IPS-15b (cell line): ENCODE results near the gene CCDC71.

Source experiments
- H3K27me3 ChIP-seq: one replicate; pipeline ENCODE4 v1.6.1; 2013; ENCODE audit warnings: low read length; ENCODE audit not compliant: control insufficient read depth, insufficient read depth
- H3K36me3 ChIP-seq: one replicate; pipeline ENCODE4 v1.6.1; 2013; ENCODE audit warnings: low read length; ENCODE audit not compliant: control insufficient read depth, insufficient read depth
- H3K4me1 ChIP-seq: one replicate; pipeline ENCODE4 v1.6.1; 2013; ENCODE audit warnings: mild to moderate bottlenecking, low read length; ENCODE audit not compliant: control insufficient read depth, insufficient read depth
- H3K4me3 ChIP-seq: one replicate; pipeline ENCODE4 v1.5.1; 2013; ENCODE audit warnings: low read depth, low read length
- H3K9ac ChIP-seq: one replicate; pipeline ENCODE4 v1.6.1; 2013; ENCODE audit warnings: low read depth, mild to moderate bottlenecking, low read length
- H3K9me3 ChIP-seq: one replicate; pipeline ENCODE4 v1.6.1; 2013; ENCODE audit warnings: mild to moderate bottlenecking, low read length; ENCODE audit not compliant: control insufficient read depth, insufficient read depth

Gene CCDC71

DNA sequence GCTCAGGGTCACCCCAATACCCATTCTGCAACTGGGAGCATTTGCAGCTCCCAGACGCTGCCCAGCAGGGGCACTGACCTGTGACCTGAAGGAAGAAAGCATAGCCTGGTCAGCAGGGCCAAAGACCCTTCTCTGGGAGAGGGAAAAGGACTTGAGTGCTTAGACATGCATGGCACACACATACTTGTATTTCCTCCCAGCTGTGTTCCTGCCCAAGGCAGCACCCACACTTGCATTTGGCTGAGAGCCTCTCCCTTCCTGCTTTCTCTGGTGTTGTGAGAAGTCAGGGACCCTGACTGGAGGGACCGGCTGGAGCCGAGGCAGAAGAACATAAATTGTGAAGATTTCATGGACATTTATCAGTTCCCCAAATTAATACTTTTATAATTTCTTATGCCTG is 26.1 kb downstream of the CCDC71 start:
- Histone ChIP-seq H3K4me1 (no peaks in the 10 kb centered on the region), H3K9me3 (no peaks in the 10 kb centered on the region), H3K36me3 (no peaks in the 10 kb centered on the region), H3K27me3 (peaks cover 2% of the 10 kb centered on the region), H3K4me3 (no peak overlapping the region), H3K9ac (no peak overlapping the region)

DNA sequence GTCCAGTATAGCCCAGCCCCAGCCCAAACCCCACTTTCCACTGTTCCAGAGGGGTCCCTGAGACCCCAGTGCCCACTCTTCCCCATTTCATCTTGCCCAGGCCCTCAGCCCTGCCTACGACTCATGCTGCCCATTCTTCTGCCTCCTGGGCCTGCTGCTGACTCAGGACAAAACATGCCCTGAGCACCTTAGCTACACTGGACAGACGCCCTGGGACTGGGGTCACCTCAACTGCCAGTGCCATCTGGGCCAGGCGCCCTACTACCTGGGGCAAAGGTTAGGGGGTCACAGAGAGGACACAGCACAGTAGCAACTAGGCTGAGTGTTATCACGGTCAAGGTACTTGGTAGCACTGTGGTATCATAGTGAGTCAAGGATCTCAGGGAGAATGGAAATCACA is 30.6 kb downstream of the CCDC71 start:
- peaks cover 2% of the 10 kb centered on the region for H3K27me3 ChIP-seq
- H3K9me3 ChIP-seq = no peaks in the 10 kb centered on the region
- H3K9ac ChIP-seq = no peak overlapping the region
- H3K4me1 ChIP-seq = peaks cover 3% of the 10 kb centered on the region
- peaks cover 5% of the 10 kb centered on the region for H3K36me3 ChIP-seq
- H3K4me3 ChIP-seq = no peak overlapping the region

GRCh38 chr3:49134471-49135265 is 31.5 kb downstream of the CCDC71 start:
- Histone ChIP-seq H3K9ac (no peak overlapping the region), H3K9me3 (no peaks in the 10 kb centered on the region), H3K4me3 (no peak overlapping the region), H3K36me3 (peaks cover 8% of the 10 kb centered on the region), H3K4me1 (peaks cover 3% of the 10 kb centered on the region), H3K27me3 (peaks cover 2% of the 10 kb centered on the region)

GRCh38 chr3:49133226-49133951 is 32.7 kb downstream of the CCDC71 start:
- Histone ChIP-seq H3K9me3 (no peaks in the 10 kb centered on the region), H3K36me3 (peaks cover 8% of the 10 kb centered on the region), H3K4me1 (peaks cover 3% of the 10 kb centered on the region), H3K27me3 (peaks cover 2% of the 10 kb centered on the region), H3K9ac (peak overlapping the region; percentile 93), H3K4me3 (peak overlapping the region; percentile 91)

DNA sequence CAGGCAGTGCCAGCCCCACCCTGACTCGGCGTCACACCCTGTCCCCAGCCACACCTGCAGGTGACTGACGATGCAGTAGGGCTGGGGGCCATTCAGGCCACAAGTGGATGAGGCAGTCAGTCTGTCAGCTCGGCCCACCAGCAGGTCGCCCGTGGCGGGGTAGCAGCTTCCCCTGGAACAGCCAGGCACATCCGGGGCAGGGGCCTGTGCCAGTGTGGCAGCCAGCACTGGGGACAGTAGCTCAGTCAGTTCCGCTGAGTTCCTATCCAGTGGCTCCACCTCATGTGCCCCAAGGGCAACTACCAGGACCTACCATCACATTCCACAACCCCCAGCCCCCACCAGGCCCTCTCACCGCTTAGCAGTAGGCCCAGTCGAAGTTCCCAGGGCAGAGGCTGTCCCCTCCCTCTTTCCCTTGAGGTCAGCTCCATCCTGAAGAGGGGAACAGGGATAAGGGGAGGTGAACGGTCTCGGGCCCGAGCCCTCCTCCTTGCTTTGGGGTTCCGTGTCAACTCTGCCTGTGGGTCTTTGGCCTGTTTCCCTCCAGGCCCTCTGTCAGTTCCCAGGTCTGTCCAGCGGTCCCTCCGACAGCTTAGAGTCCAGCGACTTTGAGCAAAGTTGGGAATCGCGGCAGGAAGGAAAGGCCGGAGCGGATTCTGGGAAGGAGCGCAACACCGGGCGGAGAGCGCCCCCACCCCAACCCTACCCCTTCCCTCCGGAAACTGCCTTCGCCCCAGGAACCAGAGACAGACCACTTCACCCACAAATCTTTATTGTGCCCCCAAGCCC is 33.5 kb downstream of the CCDC71 start, which contains the start of gene LAMB2:
TSS of gene LAMB2 (minus strand) at position 614 of the 789 bp plus-strand sequence. CDS start at position 431, 183 bp downstream.
- H3K9ac ChIP-seq = peak within 1 kb of the TSS; percentile 93
- H3K36me3 ChIP-seq = peaks cover 8% of the 10 kb centered on the region
- H3K9me3 ChIP-seq = no peaks in the 10 kb centered on the region
- no peaks in the 10 kb centered on the region for H3K27me3 ChIP-seq
- peak within 1 kb of the TSS; percentile 91 for H3K4me3 ChIP-seq
- H3K4me1 ChIP-seq = peaks cover 3% of the 10 kb centered on the region

GRCh38 chr3:49132073-49132436 is 34.1 kb downstream of the CCDC71 start:
- Histone ChIP-seq H3K9me3 (no peaks in the 10 kb centered on the region), H3K27me3 (no peaks in the 10 kb centered on the region), H3K4me3 (peak overlapping the region; percentile 91), H3K9ac (peak overlapping the region; percentile 74), H3K4me1 (peaks cover 3% of the 10 kb centered on the region), H3K36me3 (peaks cover 8% of the 10 kb centered on the region)

DNA sequence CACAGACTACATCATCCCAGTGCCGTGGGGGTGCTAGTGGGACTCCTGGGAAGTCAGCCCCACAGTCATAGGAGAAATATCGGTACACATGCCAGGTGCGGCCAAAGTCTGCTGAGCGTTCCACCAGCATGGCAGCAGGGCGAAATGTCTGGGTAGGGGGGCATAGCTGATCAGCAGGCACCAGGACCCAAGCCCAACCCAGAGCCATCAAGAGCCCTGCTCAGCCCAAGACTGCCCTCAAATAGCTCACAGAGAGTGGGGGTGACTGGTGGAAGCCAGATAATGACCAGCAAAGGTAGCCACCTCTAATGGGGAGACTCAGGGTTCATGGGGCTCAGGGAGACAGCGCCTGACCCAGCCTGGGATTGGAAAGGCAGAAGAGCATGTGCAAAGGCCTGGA is 34.6 kb downstream of the CCDC71 start:
- no peak overlapping the region for H3K9ac ChIP-seq
- H3K9me3 ChIP-seq = no peaks in the 10 kb centered on the region
- H3K36me3 ChIP-seq = peaks cover 8% of the 10 kb centered on the region
- H3K4me3 ChIP-seq = peak overlapping the region; percentile 91
- no peaks in the 10 kb centered on the region for H3K27me3 ChIP-seq
- peaks cover 3% of the 10 kb centered on the region for H3K4me1 ChIP-seq

- Histone ChIP-seq H3K36me3 (peaks cover 8% of the 10 kb centered on the region), H3K27me3 (no peaks in the 10 kb centered on the region), H3K9me3 (no peaks in the 10 kb centered on the region), H3K4me1 (peaks cover 3% of the 10 kb centered on the region), H3K9ac (no peak overlapping the region), H3K4me3 (no peak overlapping the region)
Measured at GRCh38 chr3:49131040-49131439, 35.1 kb downstream of the CCDC71 start.

- no peak overlapping the region for H3K4me3 ChIP-seq
- H3K4me1 ChIP-seq = no peaks in the 10 kb centered on the region
- H3K27me3 ChIP-seq = no peaks in the 10 kb centered on the region
- H3K36me3 ChIP-seq = peaks cover 41% of the 10 kb centered on the region
- H3K9me3 ChIP-seq = no peaks in the 10 kb centered on the region
- no peak overlapping the region for H3K9ac ChIP-seq
Measured at GRCh38 chr3:49124991-49125670, 41.0 kb downstream of the CCDC71 start.

DNA sequence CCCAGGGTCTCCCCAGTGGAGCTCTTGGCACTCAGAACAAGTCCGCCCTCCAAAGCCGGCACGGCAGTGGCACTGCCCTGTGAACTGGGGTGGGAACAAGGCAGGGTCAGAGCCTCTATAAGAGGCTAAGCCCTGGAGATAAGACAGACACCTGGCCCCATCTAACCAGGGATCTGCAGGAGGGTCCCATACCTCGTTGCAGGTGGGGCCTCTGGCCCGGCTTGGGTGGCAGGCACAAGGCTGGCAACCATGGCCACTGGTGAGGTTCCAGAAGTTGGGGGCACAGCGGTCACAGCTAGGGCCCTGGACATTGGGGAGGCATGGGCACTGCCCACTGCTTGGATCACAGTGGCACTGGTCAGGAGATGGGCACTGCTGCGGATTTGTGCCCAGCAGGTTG is 41.9 kb downstream of the CCDC71 start:
- peaks cover 40% of the 10 kb centered on the region for H3K36me3 ChIP-seq

GRCh38 chr3:49123687-49124086 is 42.4 kb downstream of the CCDC71 start:
- Histone ChIP-seq H3K9me3 (no peaks in the 10 kb centered on the region), H3K27me3 (no peaks in the 10 kb centered on the region), H3K9ac (no peak overlapping the region), H3K36me3 (peaks cover 42% of the 10 kb centered on the region), H3K4me3 (no peak overlapping the region), H3K4me1 (peaks cover 5% of the 10 kb centered on the region)

More for the DNA sequence above, 41.9 kb downstream of the CCDC71 start:
- Histone ChIP-seq H3K4me3 (no peak overlapping the region), H3K9ac (no peak overlapping the region), H3K9me3 (no peaks in the 10 kb centered on the region), H3K4me1 (peaks cover 5% of the 10 kb centered on the region), H3K27me3 (no peaks in the 10 kb centered on the region)
